Keratinocyte (primary cell): Measurements from ENCODE around the gene IVL. TPM values are rescaled to one million over a fixed set of nuclear protein-coding genes. Genes with fewer than 3 reads are reported as not detected.

Source experiments
- DNase-seq: peaks from one replicate; pipeline ENCODE4 v3.0.0-alpha.2; 2011; ENCODE audit warnings: low read depth, missing footprints, low spot score
- FAIRE-seq: peaks from 2 replicates; lab custom pipeline; 2011; peaks lifted over from hg19 to GRCh38; lab: Jason Lieb, UNC
- H2AFZ ChIP-seq: 2 replicates; pipeline ENCODE4 v1.6.0; 2012; ENCODE audit warnings: low read length, control low read depth, inconsistent platforms; ENCODE audit not compliant: control insufficient read depth
- H3K27ac ChIP-seq: 2 replicates; pipeline ENCODE4 v1.5.1; 2011; ENCODE audit warnings: low read length; ENCODE audit not compliant: control insufficient read depth, insufficient read depth
- H3K27me3 ChIP-seq: 3 replicates; pipeline ENCODE4 v1.6.0; 2011; ENCODE audit warnings: low read length; ENCODE audit not compliant: control insufficient read depth, insufficient read depth; ENCODE audit errors: extremely low read depth
- H3K36me3 ChIP-seq, 2 experiments: 2 replicates in 1 of 2; 3 replicates in 1 of 2; pipeline ENCODE4 v1.5.1; 2011; ENCODE audit warnings: low read length in 2 of 2, mild to moderate bottlenecking in 1 of 2; ENCODE audit not compliant: control insufficient read depth in 2 of 2, insufficient read depth in 2 of 2; ENCODE audit errors: extremely low read depth in 1 of 2
- H3K4me1 ChIP-seq: 3 replicates; pipeline ENCODE4 v1.5.1; 2011; ENCODE audit warnings: low read length; ENCODE audit not compliant: control insufficient read depth, insufficient read depth; ENCODE audit errors: extremely low read depth
- H3K4me2 ChIP-seq: 3 replicates; pipeline ENCODE4 v1.6.0; 2011; ENCODE audit warnings: low read depth, low read length; ENCODE audit not compliant: control insufficient read depth, insufficient read depth; ENCODE audit errors: extremely low read depth
- H3K4me3 ChIP-seq, 3 experiments: fragments of 200-600 bp in 1 of 3; sonication (generic) in 1 of 3; 2 replicates in 2 of 3; 3 replicates in 1 of 3; pipeline ENCODE4 v1.5.1; 2011 to 2016; ENCODE audit warnings: low read length in 3 of 3, mild to moderate bottlenecking in 3 of 3, control low read depth in 2 of 3, inconsistent platforms in 1 of 3, low read depth in 1 of 3, mixed read lengths in 1 of 3, mixed run types in 1 of 3, moderate library complexity in 1 of 3; ENCODE audit not compliant: control insufficient read depth in 2 of 3, insufficient read depth in 2 of 3; ENCODE audit errors: extremely low read depth in 1 of 3
- H3K79me2 ChIP-seq: 2 replicates; pipeline ENCODE4 v1.6.0; 2012; ENCODE audit warnings: low read length; ENCODE audit not compliant: control insufficient read depth, insufficient read depth
- H3K9ac ChIP-seq: 3 replicates; pipeline ENCODE4 v1.6.0; 2011; ENCODE audit warnings: low read length; ENCODE audit not compliant: control insufficient read depth, insufficient read depth; ENCODE audit errors: extremely low read depth
- H3K9me1 ChIP-seq: 3 replicates; pipeline ENCODE4 v1.6.0; 2011; ENCODE audit warnings: low read length; ENCODE audit not compliant: control insufficient read depth, insufficient read depth; ENCODE audit errors: extremely low read depth
- H3K9me3 ChIP-seq: 2 replicates; pipeline ENCODE4 v1.5.1; 2012; ENCODE audit warnings: low read depth, low read length; ENCODE audit not compliant: control insufficient read depth
- H4K20me1 ChIP-seq: 3 replicates; pipeline ENCODE4 v1.6.0; 2011; ENCODE audit warnings: low read length; ENCODE audit not compliant: control insufficient read depth, insufficient read depth; ENCODE audit errors: extremely low read depth
- CTCF ChIP-seq, 3 experiments: IDR thresholded peaks in 1 of 3; conservative IDR thresholded peaks in 1 of 3; optimal IDR thresholded peaks in 1 of 3; 2 replicates in 2 of 3; 3 replicates in 1 of 3; pipeline versions ENCODE3 to v1.5.1; 2011; ENCODE audit warnings: low read length in 3 of 3, mild to moderate bottlenecking in 3 of 3, moderate library complexity in 2 of 3, control low read depth in 1 of 3, inconsistent platforms in 1 of 3; ENCODE audit not compliant: insufficient read depth in 2 of 3; ENCODE audit errors: extremely low read depth in 1 of 3
- EZH2 ChIP-seq: IDR thresholded peaks from one replicate; pipeline ENCODE4 v1.6.1; 2012; ENCODE audit warnings: inconsistent platforms, mild to moderate bottlenecking, low read length, moderate library complexity
- dilution Hi-C: fragments of 300-500 bp; cut with MboI; formaldehyde crosslinking; loops from one replicate; pipeline ENCODE4 v1.7.0; 2020; ENCODE audit warnings: low sequenced_read_pairs; ENCODE audit not compliant: extremely low pct_ligation_motif_present
- polyA plus RNA-seq, 5 experiments: library from polyadenylated mRNA; depleted of rRNA in 3 of 5; stranded (reverse) in 3 of 5; stranded (forward) in 1 of 5; unstranded in 1 of 5; fragments of >200 nt; gene quantifications; 1 replicate in 1 of 5; 2 replicates in 3 of 5; 3 replicates in 1 of 5; pipeline versions ENCODE4 v1.2.1 to v1.2.3, GENCODE V29; 2011 to 2012; ENCODE audit warnings: missing spikeins in 2 of 5, low read depth in 1 of 5, low replicate concordance in 1 of 5

The IVL gene
- polyA plus RNA-seq, 1 donor (not counting 4 experiments of a cell fraction or from before 2014, with no cell fraction given): 89.2 TPM

- no peak for FAIRE-seq
- no peaks in the 10 kb centered on the region for H3K27me3 ChIP-seq
- H3K9ac ChIP-seq: no peak overlapping the region
- no peaks in the 10 kb centered on the region for H3K79me2 ChIP-seq
- dilution Hi-C loops: no loop called here
- no peak overlapping the region for H3K4me2 ChIP-seq
- H3K9me1 ChIP-seq: no peaks in the 10 kb centered on the region
- no peaks in the 10 kb centered on the region for H3K36me3 ChIP-seq
- no peak for DNase-seq
- no peaks in the 10 kb centered on the region for H3K9me3 ChIP-seq
- no peak overlapping the region for H3K4me3 ChIP-seq
- no peak for TF ChIP-seq EZH2
- no peak for TF ChIP-seq CTCF (optimal IDR thresholded peaks at IDR 0.05 in 1 of 3, IDR thresholded peaks at IDR 0.05 in 1 of 3, conservative IDR thresholded peaks at IDR 0.05 in 1 of 3; ENCODE audit: extremely low read depth in 1 of 3, insufficient read depth in 2 of 3, low read length in 3 of 3)
- no peak overlapping the region for H2AFZ ChIP-seq
- no peak overlapping the region for H3K27ac ChIP-seq
- peaks cover 47% of the 10 kb centered on the region for H3K4me1 ChIP-seq
- H4K20me1 ChIP-seq: no peaks in the 10 kb centered on the region
These were observed 860 bp downstream of the IVL start for GRCh38 chr1:152909206-152909605.

GRCh38 chr1:152912471-152912870, 4.1 kb downstream of the IVL start:
- Histone ChIP-seq H3K4me3 (no peak overlapping the region), H3K27ac (no peak overlapping the region), H3K36me3 (no peaks in the 10 kb centered on the region), H4K20me1 (no peaks in the 10 kb centered on the region), H3K9ac (no peak overlapping the region), H3K27me3 (no peaks in the 10 kb centered on the region), H3K9me3 (no peaks in the 10 kb centered on the region), H3K4me2 (peak overlapping the region; percentile 8), H3K9me1 (no peaks in the 10 kb centered on the region), H3K4me1 (peaks cover 15% of the 10 kb centered on the region), H2AFZ (peak overlapping the region; percentile 20), H3K79me2 (no peaks in the 10 kb centered on the region)
- FAIRE-seq: peak; percentile 62
- DNase-seq: no peak
- dilution Hi-C loops: no loop called here
- TF ChIP-seq CTCF (optimal IDR thresholded peaks at IDR 0.05 in 1 of 3, IDR thresholded peaks at IDR 0.05 in 1 of 3, conservative IDR thresholded peaks at IDR 0.05 in 1 of 3; ENCODE audit: extremely low read depth in 1 of 3, insufficient read depth in 2 of 3, low read length in 3 of 3) (no peak), EZH2 (no peak)
